ENCODE data around the gene ADGRG3.
"Not testable (repeated sequence)": the region's sequence is repeated elsewhere in the genome, so short reads cannot be mapped to it uniquely, and the experiment has no call there.

ADGRG3 gene

DNA sequence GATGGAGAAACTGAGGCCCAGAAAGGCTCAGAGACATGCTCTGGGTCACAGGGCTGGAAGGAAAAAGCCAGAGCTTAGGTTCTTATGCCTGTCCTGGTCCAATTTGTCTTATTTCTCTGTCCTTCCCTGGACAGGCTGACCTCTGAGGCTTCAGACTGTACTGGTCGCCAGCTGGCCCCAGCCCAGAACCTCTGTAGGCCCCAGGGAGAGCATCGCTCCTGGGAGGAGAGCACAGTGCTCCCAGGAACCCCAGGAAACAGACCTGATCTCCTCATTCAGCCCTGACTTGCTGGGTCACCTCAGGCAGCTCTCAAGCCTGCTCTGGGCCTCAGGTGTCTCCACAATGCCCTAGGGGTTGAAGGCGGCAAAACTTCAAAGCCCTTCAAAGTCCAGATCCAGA is 31.4 kb downstream of the ADGRG3 start:
- no peak for DNase-seq

DNA sequence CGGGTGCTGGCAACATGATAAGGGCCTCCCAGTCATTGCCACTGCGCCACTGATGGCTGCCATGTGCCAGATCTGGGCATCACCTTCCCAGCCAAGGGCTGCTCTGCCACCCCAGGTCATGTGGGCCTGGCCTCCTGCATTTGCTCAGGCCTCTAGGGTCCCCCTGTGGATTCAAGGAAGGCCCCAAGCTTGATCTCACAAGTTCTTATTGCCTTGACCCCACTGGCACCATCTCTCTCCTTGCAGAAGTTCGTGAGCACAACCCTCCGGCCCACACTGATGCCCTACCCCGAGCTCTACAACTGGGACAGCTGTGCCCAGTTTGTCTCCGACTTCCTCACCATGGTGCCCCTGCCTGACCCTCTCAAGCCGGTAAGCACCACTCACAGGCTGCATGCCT is 31.8 kb downstream of the ADGRG3 start:
- no peak for DNase-seq

DNA sequence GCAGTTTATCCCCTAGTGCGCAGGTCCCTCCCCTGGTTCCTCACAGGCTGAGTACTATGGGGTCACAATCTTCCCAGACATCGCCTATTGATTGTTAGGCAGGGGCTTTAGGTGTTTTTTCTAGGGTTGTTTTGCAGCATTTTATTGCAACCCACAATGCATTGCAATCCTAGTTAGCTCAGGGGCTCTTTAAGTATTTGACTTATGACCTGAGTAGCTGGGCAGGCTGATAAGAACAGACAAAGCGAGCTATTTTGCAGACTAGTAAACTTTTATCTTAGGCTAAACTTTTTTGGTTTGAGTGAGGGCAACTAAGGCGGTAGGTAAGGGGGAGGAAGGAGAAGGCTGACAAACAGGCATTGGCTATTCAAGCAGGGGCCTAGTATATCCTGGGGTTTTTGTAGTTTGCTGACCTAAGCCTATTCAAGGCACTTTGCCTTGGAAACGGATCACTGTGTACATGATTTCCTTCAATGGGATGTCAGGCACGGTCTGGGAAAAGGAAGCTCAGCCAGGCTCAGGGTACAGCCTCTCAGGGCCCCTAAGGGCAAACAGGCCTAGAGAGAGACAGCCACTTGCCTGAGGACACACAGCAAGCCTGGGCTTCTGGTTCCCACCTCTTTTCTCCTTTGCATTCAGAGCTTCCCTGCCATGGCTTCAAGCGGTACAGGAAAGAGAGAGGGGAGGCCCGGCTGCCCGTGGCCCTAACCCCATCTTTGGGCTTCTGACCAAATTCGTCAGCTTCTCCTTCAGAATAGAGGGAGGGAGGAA is 32.9 kb downstream of the ADGRG3 start:
- no peak for DNase-seq

DNA sequence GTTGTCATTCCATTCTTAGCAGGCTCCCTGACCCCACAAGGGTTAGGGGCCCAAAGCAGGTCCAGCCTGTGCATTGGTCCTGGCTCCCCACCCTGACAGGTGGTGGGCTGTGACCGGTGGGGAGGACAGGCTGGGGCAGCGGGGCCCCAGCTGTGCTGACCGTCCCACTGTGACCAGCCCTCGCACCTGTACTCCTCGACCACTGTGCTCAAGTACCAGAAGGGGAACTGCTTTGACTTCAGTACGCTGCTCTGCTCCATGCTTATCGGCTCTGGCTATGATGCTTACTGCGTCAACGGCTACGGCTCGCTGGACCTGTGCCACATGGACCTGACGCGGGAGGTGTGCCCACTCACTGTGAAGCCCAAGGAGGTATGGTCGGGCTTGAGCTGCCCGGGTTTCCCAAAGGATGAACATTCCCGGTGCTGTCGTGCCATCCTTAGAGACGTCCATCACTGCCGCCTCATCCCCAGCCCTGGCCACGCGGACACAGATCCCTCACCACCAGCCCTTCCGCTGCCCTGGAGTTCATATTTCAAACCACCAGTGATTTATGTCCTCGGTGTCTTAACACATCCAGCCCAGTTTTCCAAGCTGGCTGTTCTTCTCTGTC is 33.8 kb downstream of the ADGRG3 start:
- no peak for DNase-seq

DNA sequence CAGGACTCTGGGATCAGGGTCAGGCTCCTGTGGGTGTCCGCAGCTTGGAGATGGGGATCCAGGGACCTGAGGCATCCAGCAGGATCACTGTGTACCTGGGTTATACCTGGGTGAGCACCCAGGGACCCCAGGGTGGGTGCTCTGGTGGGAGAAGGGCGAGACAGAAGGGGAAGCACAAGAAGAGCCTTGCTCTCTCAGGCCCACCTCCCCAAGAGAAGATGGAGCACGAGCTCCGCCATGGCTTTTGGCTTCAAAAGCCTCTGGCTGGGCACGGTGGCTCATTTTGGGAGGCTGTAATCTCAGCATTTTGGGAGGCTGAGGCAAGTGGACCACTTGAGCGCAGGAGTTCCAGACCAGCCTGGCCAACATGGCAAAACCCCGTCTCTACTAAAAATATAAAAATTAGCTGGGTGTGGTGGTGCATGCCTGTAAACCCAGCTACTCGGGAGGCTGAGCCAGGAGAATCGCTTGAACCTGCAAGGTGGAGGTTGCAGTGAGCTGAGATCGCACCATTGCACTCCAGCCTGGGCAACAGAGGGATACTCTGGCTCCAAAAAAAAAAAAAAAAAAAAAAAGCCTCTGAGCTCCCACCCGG is 35.4 kb downstream of the ADGRG3 start:
- DNase-seq: no peak

DNA sequence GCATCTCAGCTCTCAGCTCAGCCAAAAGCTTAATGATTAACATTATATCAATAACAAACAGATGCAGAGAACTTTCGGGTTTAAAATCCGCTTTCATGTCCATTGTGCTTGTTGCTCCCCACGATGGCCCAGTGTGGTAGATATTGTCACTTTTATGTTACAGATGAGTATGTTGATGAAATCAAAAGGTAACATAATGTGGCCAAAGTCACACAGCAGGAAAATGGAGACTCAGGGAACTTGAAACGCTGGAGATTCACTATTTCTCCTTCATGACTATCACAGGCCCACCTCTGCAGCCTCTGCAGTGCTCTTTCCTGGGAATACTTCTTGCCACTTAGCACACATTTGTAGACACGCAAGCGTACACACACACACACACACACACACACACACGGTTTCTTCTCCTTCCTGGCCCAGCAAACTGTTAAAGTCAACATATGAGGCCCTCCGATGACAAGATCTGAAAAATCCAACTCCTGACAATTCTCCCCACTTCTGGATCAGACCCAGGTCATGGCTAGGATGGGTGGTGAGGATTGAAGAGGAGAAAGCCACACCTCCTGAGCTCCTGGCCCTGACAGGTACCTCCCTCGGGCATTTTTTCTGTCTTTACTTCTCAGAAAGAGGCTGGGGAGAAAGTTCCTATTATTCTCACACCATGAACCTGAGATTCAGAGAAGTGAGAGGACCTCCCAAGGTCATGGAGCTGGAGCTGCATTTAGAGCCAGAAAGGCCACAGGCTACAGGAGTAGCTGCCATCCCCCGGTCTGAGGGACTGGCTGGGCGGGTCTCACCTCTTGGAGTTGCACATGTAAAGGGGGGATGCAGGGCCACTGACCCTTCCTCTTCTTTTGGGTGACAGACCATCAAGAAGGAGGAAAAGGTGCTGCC is 36.2 kb downstream of the ADGRG3 start:
- no peak for DNase-seq

DNA sequence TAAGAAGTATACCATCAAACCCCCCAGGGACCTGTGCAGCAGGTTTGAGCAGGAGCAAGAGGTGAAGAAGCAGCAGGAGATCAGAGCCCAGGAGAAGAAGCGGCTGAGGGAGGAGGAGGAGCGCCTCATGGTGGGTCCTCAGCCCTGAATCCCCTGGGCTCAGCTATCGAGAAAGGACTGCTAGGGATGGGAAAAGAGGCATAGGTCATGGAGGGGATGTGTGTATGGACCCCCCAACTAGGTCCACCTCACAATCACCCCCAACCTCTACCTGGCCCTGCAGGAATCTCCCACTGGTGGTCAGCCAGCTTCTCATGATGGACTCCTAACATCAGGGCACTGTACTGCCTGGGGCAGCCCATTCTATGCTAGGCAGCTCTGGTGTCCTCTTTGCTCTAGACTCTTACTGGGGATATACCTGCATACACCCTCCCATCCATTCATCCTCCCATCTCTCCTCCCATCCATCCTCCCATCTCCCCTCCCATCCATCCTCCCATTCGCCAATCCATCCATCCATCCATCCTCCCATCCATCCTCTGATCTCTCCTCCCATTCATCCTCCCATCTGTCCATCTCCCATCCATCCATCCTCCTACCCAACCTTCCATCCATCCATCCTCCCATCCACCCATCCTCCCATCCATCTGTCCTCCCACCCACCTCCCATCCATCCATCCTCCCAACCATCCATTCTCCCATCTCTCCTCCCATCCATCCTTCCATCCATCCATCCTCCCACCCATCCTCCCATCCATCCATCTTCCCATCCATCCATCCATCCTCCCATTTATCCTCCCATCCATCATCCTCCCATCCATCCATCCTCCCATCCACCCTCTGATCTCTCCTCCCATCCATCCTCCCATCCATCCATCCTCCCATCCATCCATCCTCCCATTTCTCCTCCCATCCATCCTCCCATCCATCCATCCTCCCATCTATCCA is 37.1 kb downstream of the ADGRG3 start:
- no peak for DNase-seq

DNA sequence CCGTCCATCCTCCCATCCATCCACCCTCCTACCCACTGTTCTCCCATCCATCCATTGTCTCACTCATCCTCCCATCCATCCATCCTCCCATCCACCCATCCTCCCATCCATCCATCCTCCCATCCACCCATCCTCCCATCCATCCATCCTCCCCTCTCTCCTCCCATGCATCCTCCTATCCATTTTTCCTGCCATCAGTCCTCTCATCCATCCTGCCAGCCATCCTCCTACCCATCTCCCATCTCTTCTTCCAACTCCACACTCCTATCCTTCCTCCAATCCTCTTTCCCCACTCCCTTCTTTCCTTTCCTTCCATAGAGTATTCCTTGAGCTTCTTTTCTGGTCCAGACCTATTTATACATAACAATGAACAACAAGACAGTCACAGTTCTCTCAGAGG is 38.6 kb downstream of the ADGRG3 start:
- DNase-seq: no peak

DNA sequence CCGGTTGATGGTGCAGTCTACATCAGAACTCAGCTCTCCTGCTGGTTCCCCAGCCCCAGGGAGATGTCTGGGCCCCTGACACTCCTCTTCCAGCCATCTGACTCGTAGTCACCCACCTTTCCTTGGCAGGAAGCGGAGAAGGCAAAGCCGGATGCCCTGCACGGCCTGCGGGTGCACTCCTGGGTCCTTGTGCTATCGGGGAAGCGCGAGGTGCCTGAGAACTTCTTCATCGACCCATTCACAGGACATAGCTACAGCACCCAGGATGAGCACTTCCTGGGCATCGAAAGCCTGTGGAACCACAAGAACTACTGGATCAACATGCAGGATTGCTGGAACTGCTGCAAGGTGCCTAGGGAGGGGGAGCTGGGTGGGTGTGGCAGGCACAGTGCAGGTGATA is 39.2 kb downstream of the ADGRG3 start:
- DNase-seq: no peak

DNA sequence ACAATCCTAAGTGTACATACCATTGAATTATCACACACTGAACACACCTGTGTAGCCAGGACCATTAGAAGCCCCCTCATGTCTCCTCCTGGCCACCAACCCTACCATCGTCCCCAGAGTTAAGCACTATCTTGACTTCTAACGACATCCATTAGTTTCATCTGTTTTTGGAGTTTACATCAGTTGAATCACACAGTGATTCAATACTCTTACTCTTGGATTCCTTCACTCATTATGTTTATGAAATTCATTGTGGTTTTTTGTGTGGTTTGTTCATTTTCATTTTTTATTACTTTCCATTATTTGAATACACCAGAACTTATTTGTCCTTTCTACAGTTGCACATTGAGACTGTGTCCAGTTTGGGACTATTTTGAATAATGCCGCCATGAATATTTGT is 40.1 kb downstream of the ADGRG3 start:
- no peak for DNase-seq

DNA sequence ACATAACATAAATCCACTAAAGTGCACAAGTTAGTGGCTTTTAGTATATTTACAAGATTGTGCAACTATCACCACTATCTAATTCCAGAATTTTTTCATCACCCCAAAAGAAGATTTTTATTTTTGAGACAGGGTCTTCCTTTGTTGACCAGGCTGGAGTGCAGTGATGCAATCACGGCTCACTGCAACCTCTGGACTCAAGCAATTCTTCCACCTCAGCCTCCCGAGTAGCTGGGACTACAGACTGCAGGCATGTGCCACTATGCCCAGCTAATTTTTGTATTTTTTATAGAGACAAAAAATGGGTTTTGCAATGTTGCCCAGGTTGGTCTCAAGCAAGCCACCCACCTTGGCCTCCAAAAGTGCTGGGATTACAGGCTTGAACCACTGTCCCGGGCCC is 41.6 kb downstream of the ADGRG3 start:
- DNase-seq: no peak

DNA sequence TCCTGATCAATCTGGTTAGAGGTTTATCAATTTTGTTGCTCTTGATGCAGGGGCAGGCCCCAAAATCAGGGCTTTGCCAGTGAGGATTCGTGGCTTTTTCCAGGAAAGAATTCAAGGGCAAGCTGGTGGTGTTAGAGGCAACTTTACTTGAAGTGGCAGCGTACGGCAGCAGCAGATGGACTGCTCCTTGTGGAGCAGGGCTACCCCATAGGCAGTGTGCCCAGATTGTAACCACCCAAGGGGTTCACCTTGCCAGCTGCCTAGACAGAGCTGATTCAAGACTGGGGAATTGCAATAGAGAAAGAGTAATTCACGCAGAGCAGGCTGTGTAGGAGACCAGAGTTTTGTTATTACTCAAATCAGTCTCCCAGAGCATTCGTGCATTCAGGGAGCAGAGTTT is 43.2 kb downstream of the ADGRG3 start:
- no peak for DNase-seq

DNA sequence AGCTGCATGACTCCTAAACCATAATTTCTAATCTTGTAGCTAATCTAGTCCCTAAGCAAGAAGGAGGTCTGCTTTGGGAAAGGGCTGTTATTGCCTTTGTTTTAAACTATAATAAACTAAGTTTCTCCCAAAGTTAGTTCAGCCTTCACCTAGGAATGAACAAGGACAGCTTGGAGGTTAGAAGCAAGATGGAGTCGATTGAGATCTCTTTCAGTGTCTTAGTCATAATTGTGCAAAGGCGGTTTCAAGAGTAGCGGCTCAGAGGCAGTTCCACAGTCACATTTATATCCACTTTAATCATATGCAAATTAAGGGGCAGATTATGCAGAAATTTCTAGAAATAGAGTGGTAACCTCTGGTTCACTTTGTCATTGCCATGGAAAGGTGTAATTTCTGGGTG is 43.9 kb downstream of the ADGRG3 start:
- no peak for DNase-seq

DNA sequence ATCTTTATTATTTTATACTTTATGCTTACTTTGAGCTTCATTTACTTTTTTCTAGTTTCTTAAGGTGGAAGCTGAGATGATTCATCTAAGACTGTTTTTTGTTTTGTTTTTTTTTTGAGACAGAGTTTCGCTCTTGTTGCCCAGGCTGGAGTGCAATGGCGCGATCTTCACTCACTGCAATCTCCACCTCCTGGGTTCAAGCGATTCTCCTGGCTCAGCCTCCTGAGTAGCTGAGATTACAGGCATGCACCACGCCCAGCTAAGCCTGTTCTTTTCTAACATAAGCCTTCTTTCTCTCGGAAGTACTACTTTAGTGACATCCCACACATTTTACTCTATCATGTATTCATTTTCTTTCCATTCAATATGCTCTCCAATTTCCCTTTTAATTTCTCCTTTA is 44.5 kb downstream of the ADGRG3 start:
- not testable (repeated sequence) for DNase-seq

DNA sequence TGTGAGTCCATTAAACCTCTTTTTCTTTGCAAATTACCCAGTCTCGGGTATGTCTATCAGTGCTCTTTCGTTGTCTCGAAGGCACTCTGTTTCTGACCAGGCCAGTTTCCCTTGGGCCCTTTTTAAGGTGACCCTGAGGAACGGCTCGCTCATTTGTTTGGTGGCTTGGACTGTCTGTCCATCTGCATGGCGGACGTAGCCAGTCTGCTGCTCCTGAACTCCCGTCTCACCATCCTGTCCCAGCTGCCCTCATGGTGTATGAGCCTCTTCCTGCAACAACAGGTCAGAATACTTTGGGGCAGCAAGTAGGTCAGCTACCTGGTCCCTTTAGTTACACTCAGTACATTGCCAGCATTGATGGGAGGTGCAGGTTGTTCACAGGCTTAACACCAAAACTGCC is 45.5 kb downstream of the ADGRG3 start:
- DNase-seq: no peak

DNA sequence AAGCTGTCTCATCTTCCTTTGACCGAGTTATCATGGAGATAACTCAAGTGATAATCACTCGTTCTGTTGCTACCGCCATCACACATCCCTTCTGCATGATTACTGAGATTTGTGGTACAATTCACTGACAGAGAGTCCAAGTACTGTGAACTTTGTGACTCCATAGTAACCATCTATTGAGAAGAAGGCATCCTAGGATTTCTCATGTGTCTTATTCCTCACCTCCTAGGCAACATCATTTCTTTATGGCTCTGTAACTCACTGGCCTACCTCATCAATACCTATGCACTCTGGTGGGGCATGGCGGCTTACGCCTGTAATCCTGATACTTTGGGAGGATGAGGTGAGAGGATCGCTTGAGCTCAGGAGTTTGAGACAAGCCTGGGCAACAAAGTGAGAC is 45.9 kb downstream of the ADGRG3 start:
- DNase-seq: no peak

DNA sequence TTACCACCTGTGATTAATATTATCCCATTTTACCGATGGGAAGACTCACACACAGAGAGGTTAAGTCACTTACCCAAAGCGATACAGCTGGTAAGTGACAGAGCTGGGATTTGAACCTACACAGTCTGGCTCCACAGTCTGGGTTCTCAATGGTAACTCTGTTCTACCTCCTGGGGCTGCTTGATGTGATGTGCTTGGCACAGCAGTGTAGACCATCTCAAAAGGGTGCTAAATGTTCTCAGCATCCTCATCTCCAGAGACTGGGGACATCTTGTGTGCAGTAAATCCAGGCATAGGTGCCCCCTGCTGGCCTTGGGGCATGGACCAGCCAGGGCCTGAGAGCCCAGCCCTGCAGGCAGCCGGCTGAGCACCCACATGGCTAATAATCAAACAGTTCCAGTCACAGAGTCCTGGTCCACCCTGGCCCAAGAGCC is 52.1 kb downstream of the ADGRG3 start:
- DNase-seq: peak; percentile 61

DNA sequence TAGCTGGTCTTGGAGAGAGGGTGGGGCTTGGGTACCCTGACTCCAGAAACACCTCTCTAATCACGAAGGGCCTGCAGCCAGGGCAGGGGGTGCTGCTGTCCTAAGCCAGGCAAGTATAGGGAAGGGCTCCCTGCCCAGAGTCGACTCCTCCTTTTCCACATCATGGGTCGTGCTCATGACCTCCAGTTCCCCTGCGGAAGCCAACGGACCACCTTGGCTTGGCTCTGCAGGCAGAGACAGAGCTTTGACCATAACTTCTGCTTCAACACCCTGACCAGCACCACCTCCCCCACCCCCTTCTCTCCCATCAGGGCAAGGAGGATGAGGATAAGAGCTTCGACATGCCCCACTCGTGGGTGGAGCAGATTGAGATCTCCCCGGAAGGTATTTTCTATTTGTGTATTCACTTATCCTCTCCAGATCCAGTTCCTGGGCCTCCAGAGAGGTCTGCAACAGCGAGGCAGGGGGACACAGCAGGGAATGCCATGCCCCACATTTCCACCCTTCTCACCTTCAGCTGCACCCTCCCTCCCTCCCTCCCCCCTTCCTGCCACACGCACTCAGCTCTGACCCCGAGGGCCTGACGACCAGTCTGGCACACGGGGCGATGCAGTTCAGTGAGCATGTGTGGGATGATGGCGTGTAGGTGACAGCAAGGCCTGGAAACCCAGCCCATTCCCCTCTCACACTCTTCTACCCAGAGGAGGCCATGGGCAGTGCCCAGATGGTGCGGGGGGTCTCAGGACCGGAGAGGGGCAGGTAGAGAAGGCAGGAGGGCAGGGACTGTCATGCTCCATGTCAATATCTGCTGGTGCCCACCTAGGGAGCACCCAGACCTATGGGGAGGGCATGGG is 53.5 kb downstream of the ADGRG3 start:
- no peak for DNase-seq

DNA sequence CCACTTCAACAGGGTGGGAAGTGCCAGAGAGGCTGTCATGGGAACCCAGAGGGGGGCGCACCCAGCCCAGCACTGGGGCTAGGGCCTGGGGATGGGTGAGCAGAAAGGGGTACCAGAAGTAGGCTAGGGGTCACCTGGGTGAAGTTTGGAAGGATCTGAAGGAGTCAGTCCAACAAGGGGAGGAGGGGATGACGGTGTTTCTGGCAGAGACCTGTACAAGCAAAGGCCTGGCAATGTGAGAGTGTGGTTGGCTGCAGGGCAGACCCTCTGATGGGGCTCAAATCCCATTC is 54.0 kb downstream of the ADGRG3 start:
- DNase-seq: no peak

DNA sequence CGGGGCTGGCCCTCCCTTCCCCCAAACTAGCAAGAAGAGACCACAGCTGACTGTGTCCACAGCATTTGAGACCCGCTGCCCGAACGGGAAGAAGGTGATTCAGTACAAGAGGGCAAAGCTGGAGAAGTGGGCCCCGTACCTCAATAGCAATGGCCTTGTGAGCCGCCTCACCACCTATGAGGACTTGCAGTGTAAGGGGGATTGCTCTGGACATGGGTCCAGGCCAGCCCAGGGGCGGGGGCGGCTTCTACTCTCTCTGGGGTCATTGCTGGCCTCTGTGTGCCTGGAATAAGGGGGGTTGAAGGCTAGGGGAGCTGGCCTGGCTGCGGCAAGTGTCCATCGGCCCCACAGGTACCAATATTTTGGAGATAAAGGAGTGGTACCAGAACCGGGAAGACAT is 54.5 kb downstream of the ADGRG3 start:
- no peak for DNase-seq

DNA sequence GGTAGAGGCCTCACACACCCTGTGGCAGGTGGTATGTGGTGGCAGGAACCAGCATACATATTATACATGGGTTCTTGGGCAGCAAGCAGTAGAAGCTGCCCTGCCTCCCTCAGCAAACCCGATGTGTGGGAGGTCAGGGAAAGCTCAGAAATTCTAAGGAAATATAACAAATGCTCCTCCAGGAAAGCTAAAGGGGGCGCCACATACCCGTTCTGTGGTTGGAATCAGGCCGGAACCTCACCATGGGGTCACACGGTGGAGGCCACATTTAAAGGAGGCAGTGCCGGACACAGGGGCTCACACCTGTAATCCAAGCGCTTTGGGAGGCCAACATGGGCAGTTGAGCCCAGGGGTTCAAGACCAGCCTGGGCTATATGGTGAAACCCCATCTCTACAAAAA is 55.1 kb downstream of the ADGRG3 start:
- peak; percentile 11 for DNase-seq

DNA sequence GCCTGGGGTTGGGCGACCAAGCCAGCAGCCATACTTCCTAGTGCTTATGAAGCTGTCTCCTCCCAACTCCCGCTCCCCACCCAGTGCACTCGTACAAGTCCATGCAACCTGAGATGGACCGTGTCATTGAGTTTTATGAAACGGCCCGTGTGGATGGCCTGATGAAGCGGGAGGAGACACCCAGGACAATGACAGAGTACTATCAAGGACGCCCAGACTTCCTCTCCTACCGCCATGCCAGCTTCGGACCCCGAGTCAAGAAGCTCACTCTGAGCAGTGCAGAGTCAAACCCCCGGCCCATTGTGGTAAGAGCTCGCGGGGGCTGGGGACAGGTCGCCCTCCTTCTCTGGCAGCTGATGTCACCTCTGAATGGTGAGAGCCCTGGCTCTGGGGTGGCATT is 56.4 kb downstream of the ADGRG3 start:
- DNase-seq: no peak

Data from NCI-H82 (cell line).